Activated CD8-positive, alpha-beta memory T cell treated with anti-CD3 and anti-CD28 coated beads, Interleukin-2, amount 50 U/mL, for 48 hours (primary cell): ENCODE measurements around the gene SUPT4H1.
"Not testable (repeated sequence)": the region's sequence is repeated elsewhere in the genome, so short reads cannot be mapped to it uniquely, and the experiment has no call there.

Experiments used
- DNase-seq: peaks from one replicate; pipeline ENCODE4 v3.0.0-alpha.2; 2020

SUPT4H1 gene

DNA sequence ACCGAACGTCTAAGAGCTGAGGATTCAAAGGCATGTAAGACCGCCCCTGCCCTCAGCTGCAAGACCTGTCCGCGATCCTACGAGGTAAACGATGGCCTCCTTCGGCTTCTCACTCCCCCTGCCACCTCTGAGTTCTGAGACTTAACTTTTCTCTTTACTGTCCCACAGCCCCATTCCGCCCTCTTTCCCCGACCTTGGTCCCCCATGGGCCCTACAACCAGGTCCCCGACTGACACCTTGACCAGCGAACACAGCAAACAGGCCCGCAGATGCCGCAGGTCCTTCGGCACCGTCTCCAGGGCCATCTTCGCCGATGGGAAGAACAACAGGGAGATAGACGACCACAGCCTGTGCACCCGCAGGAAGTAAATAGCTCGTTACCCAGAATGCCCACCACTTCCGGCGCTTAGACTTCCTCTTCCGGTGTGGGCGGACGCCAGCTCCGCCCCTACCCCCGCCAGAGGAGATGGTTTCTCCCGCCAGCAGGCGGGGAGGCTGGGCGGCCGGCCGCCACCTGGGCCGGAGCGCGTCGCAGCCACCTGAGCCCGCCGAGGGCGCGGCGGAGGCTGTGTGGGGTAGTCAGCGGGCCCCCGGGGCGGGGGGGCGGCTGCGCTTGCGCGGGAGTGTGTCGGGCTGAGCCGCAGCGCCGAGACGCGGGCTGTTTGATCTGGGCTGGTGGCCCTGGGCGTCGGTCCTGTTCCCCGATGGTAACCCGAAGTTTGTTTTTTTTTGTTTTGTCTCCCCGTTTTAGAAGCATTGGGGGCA, at the start of gene SUPT4H1:
SUPT4H1 (minus strand) TSS at position 371 of the 765 bp plus-strand sequence; CDS start at position 305, 66 bp downstream.
- peak; percentile 93 for DNase-seq

DNA sequence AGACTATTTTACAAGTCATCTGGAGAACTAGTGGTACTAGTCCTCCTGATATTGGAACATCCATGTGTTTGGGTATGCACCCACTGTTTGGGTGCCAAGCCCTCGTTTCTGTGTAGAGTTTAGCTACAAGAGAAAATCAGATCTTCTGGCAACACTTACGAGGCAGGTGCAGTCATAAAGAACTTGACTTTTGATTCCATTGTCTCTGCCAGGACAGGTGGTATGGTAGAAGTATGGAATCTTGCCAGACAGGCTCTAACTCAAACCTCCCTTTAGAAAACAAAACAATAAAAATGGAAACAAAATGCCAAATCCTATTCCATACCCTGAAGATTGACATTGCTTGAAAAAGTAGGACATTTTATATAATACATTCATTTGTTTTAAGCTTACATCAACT, 49.3 kb upstream of the SUPT4H1 start:
- DNase-seq, result no peak

DNA sequence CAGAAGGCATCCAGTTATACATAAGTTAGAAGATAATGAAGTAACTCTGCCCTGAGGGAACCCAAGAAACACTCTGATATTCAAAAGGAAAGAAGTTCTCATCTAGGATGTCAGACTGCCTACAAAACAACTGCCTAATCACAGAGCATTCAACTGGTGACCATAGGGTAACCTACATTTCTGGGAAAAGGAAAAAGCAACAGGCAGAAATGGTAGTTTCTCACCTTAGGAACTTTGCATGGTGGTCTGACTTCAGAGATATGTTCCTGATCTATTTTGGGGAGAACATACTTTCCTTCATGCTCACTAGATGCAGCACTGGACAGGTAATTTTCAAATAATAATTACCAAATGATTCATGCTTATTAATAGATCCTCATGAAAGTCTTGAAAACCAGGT, 48.8 kb upstream of the SUPT4H1 start:
- no peak for DNase-seq

DNA sequence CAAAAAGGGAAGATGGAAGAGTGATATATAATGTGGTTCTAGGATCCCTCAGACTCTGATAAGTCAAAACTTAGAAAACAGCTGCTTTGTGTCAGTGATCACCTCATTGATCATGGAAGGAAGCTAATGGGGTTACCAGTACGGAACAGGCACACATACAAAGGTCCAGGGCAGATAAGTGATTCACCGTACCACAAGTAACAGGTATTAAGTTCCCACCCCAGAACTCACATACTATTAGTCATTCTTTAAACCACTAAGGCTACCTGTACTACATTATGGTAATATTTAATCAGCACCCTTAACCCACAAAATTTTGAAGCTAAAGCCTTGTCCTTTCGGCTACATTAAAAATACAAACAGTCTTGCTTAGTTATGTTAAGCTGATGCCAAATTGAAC, 48.0 kb upstream of the SUPT4H1 start:
- no peak for DNase-seq

DNA sequence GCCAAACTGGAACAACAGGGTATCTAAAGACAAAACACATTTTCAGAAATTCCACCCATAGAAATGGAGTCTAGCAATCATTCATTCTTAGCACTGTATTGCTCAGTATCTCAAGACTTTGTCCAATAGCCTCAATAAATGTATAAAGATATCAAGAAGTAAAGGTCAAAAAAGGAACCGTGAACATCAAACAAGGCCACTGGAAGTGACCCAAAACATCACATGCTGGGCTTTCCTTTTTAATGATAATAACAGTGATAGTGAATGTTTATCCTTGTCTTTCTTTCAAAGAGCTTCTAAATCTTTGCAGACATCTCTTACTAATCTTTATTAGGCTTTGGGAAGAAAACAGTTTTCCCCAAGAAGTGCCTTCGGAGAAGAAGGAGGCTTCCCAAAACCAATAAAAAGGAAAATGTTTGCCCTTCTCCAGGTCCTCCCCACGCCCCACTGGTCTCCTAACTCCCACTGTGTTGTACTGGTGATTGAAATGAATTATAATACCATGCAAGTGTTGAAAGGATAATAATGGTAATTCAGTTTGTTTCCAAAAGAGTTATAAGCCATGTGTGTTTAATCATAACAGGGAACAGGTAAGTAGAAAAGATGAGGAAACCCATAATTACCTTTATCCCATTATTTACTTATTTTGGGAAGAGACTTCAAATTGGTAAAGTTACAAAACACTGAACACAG, 46.7 kb upstream of the SUPT4H1 start:
- DNase-seq, result no peak

DNA sequence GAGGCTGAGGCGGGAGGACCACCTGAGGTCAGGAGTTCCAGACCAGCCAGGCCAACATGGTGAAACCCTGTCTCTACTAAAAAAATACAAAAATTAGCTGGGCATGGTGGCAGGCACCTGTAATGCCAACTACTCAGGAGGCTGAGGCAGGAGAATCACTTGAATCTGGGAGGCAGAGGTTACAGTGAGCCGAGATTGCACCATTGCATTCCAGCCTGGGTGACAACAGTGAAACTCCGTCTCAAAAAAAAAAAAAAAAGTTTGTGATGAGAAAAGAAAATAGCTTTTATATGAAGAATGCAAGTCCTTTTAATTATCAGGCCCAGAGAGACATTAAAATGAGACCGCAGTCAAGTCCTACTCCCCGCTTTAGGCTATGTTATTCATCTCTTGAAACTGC, 45.4 kb upstream of the SUPT4H1 start:
- not testable (repeated sequence) for DNase-seq

DNA sequence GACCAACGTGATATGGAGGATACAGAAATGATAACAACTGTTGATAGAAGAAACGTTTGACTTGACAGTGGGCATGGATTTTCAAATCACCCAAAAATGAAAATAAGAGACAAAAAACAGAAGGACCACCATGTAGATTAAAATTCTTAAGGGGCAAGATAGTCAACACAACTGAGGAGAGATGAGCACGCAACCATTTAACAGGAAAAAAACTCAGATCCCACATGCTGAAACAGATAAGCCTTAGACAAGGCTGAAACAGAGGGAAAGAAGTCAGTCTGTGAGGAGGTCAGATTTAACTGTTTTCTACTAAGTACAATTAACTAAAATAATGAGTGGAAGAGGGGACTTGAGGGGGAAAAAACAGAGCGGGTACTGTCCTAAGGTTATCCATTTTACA, 44.2 kb upstream of the SUPT4H1 start:
- no peak for DNase-seq

DNA sequence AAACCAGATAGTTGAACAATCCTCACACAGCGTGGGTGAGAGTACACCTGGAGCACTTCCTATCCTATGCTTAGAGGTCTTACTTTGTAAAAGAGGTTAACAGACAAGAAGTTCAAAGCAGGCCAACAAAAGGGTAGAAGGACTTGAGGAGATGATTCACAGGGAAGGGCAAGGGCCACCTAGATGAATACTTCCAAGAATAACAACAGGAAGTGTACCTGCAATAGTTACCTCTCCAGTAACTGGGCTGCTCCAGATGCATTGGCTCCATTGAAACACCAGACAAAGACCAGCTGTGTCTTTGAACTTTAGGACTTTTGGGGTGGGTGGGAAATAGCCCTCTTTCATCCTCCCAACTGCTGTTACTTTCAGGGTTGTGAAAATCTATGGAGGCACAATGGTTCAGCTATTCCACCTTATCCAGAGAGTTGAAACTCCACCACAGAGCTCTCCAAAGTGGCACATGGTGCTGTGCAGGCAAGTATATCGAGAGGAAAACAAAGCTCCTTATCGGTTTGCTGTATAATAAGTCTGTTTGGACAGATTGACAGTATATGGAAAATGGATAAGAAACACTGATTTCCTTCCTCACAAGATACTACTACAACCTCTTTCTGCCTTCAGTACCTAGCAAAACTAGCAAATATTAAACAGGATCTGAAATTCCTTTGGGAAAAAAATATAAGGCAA, 42.7 kb upstream of the SUPT4H1 start:
- DNase-seq, result no peak

DNA sequence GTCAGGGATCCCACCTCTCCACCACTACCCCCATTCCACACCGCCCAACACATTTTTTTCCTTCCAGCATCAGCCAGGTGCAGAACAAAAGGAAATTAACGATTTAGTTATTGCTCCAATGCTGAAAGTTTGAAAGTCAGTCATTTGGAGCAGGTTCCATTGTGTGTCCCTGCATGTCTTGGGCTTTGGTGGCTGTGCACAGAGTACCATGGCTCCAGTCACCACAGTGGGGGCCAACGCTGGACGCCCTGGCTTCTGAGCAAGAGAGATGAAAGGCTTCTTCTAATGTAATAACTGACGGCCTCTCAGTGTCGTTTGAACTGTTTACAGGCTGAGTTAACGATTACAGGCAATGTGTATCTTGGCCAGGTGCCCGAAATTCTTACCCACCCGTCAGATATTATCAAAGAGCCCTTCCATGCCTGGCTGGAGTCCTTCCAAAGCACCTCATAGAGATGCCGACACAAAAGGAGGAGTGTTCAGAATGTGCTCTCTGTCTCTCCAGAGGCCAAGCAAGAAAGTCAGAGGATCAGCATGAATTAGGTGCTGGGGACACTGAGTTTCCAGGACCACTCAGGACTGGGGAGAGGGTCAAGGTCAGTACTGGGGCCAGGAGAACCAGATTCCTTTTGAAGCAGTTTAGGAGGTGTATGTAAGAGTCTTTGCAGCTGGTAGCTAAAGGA, 39.4 kb upstream of the SUPT4H1 start:
- no peak for DNase-seq

DNA sequence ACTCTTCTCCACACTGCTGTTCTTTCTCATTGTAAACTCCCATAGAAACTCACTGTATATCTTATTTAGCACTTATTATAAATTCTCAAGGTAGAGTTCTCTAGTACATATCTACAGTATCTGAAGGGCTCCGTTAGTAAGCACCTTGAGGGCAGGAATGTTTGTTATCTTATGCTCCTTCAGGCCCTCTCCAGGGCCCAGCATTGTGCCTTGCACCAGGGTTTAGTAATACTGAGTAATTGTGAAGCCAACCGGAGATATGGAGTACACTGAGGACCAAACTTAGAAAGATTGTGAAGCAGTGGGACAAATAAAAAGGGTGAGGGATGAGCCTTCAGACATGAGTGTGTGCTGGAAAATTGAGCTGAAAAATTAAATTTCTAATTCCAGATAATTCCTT, 38.9 kb upstream of the SUPT4H1 start:
- DNase-seq, result no peak

DNA sequence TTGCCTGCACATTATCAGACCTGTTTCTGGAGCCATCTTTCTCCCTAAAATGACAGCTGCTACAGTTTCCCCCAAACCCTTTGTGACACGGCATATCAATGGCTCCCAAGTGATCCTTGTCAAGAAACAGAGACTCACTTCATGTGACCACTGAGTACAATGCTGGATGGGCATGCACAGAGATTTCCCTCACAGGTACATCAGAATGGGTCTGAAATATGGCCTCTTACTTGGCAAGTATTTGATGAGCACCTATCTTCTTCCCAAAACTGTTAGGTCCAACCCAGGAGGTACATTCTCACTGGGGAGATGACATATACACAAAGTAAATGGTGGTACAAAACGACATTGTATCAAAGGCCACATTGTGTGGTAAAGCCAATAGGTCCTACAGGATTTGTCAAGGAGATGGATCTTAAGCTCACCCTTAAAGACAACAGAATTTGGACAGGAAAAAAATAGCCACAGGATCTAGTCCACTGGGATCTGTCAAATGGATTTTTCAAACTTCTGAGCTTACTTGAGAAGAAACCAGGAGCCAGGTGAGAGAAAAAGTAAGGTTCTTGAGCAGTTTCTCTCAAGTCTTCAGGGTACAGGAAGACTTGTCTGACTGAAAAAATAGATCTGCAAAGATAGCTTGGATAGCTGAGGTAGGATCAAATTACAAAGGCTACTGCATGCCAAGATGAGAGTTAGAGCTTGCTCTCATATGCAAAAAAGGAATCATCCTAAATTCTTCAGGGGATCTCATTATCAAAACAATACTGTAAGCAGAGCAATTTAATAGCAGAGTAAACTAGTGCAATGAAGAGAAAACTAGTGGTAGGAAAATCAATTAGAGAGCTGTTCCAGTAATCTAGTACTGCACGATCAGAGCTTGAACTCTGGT, 36.5 kb upstream of the SUPT4H1 start:
- no peak for DNase-seq

DNA sequence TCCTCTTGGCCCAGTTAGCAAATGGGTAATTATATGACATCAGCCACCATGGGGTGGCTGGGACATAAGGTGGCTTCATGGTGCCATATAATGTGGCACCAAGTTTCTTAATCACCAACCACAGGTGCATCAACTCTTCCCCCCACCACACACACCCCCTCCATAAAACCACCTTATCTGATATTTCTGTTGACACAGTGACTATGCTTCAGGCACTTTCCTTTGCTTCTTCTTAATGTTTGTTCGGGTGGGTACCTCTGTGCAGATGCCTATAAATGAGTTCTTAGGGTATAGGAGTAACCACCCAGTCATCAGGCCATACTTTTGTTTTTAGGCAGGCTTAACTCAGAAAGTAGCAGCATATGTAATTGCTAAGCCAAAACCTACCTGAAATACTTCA, 35.8 kb upstream of the SUPT4H1 start:
- no peak for DNase-seq

DNA sequence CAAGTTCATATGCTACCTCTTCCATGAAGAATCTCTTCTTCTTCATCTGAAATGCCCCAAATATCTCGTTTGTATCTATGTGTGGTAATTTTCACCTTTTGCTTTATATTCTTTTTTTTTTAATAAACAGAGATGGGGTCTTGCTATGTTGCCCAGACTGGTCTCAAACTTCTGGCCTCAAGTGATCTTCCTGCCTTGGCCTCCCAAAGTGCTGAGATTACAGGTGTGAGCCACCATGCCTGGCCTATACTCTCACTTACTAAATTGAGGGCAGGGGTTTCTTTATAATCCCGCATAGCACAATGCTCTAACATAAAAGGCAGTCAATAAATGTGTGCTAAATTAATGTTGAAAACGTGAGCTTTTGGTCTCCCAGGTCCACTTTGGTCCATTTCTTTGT, 34.7 kb upstream of the SUPT4H1 start:
- no peak for DNase-seq

DNA sequence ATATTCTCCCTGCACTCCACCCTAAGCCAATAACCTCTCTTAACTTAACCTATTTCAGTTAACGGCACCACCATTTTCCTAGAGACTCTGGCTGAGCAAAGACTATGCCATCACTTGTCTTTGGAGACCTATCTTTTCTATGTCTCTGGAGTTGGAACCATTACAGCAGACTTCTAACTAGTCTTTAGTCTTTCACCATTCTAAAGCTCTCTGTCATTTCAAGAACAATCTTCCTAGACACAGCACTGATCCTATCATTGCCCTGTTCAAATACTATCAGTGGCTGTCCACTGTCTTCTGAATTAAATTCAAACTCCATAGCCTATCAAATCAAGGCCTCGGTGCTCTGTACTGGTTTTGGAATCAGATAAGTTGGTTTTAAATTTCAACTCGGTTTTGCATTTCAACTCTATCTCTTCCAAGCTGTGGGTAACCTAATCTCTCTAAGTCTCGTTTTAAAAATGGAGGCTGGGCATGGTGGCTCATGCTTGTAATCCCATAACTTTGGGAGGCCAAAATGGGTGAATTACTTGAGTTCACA, 33.4 kb upstream of the SUPT4H1 start:
- no peak for DNase-seq

DNA sequence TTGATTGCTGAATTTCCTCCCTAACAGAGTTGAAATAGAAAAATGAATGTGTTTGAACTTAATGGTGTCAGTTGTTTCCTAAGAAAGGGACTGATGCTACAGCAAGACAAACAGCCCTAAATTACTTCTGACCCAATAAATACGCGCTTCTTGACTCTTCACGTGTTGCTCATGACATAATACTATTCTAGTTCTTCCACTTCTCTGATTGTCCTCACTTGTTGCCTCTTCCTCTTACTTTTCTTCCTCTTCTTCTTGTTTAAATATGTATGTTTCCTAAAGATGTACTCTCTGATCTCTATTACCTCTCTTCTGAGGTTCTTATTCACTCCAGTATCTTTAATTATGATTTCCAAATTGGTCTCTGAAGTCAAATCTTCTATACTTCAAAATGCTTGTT, 32.9 kb upstream of the SUPT4H1 start:
- no peak for DNase-seq

DNA sequence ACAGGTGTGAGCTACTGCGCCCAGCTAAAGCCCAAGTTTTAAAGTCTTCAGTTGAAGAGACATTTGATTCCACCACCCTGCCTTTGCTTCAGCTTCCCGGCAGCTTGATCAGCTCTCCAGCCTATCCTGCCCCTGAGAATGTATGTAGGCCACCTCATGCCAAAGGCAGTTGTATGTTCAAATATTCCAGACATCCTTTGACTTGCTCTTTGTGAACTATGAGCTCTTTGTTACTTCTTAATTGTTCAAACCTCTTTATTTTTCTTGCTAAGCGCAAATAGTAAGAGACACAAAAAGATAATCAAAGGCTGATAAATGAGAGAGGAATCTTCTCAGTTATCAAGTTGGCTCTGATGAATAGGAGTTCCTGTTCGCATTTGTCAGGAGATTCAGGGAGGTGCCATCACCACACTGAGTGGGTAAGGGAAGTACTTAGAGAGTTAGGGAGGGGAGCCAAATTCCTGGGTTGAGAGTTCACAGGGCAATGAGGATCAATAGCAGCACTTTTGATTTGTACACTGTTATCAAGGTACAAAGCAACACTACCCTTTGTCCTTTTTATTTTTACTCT, 32.0 kb upstream of the SUPT4H1 start:
- no peak for DNase-seq

DNA sequence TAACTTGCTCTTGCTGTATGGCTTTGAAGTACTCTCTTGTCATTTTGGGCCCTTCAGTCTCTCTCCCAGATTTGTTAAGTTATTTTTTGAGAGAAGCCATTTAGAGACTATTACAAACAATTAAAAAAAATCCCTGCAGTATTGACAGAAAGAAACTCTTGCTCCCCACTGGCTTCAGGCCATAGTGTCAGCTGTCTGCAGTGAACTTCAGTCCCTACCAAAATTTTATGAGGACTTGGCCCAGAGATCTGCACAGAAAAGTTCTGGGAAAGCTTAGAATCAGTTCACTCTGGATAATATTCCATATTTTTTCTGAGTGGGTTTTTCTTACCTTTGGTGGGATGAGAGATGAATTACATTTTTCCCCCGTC, 30.9 kb upstream of the SUPT4H1 start:
- DNase-seq, result no peak

DNA sequence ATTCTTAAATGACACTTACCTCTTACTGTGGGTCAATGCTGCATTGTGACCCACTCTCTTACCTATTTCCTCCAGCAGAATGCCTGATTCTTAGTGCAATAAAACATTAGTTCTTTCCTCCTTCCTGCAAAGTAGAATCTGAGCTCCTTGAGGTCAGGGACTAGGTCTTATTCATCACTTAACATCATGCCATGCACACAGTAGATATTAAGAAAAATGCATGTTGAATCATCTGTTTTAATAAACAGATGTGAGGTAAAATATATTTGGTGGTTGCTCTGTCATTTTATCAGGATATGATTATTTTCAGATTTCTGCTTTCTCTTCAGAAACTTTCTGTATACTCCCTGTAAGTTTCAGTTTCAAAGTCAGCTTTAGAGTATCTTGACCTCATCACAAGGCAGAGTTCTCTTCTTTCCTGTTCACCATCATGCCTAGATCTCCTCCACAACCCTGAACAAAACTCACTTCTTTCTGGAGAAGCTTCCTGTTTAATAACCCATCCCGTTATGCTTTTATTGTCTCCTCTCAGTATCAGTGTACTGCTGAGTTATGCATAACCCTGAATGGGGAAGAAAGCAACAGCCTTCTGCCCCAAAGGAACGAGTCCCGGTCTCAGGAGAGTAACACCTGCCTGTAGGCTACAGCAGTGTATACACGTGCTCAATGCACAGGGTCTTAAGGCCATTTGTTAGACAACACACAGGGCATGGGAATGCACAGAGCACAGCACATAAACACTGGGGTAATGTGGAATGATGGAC, 30.3 kb upstream of the SUPT4H1 start:
- no peak for DNase-seq

DNA sequence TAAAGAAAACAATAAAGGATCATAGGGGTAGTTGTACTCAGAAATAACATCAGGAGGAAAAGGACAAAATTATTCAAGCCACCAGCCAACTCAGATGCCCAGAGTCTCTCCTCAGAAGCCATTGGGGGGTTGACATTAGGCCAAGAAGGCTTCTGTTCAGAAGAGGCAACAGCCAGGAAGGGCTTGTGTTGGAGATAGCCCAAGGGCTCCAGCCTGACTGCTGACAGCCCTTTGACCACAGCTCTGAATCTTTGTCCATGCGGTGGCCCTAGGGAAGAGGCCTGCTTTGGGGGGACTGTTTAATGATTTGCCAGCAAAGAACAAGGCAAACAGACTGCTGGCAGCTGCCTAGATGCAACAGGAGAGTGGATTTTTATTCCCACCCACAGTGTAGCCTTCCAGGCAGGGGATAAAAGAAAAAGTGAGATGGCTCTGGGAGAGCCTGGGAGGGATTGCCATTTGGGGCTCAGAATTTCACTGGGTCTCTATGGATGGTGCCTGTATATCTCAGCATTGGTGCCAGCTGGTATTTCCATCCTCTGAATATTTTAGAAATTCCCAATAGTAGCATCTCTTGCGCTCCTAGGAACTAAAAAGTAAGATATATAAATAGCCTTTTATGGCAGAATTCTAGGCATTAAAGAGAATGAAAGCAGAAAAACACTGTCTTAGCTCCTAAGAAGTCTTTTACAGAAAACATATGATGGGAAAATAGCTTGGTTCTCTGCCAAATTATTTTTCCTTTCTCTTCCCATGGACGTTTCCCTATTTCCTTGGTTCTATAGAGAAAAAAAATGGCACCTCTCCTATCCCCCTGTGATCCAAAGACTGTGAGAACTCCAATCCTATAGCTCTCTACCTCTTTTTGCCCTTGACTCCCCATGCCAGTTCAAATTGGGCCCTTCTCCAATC, 29.4 kb upstream of the SUPT4H1 start:
- DNase-seq, result no peak
